ENCODE measurements around the gene MCTP1.

The MCTP1 gene

DNA sequence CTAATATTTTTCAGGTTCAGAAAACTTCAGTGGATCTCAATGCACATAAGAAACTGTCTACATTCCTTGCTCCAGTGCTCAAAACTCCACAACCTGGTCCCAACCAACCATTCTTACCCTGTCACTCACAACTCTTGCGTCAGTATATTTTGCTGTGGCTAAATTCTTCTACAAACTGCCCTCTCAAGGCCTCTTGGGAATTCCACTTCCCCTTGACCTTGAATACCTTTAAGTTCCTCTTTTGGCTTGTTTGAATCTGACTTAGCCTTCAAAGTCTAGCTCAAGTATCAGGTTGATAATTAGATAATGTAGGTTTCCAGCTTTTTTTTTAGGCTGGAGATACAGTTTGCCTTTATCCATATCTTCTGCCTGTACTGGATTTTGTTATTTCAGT, 538.2 kb downstream of the MCTP1 start:
- no peak for FAIRE-seq

DNA sequence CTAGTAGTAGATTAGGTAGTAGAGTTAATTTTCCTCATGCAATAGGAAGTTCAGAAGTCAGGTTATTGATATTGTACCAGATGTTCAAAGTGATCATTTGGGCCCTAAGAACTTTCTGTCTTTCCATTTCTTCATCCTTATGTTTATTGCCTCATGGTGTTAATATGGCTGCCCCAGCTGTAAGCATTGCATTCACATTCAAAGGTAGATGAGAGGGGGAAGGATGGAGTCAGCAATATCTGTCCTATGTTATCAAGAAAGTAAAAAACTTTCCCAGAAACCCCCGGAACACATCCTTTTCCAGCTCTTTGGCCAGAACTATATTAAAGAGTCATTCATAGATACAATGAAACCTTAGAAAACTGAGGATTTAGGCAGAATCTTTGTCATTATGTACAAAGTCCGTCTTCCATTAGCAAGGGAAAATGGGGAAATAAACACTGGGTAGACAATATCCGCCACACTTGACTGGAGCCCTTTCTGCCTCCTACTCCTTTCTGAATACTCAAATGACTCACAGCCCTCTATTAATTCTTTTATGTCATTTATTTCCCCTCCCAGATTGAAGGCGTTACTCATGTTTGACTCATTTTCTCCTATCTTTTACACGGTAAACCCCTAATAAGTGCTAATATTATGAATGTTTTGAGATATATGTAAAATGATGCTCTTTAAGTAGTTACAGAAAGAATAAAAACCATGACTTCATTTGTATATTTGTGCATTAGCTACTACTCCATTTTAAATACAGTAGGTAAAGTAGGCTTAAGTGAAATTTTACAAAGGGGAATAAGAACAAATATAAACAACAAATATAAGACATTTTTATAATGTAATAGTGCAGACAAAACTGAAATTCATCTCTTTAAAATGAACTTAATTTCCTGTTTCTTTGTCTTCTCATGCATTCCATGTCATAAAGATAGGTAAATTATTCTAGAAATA, 538.8 kb downstream of the MCTP1 start:
- FAIRE-seq: no peak

DNA sequence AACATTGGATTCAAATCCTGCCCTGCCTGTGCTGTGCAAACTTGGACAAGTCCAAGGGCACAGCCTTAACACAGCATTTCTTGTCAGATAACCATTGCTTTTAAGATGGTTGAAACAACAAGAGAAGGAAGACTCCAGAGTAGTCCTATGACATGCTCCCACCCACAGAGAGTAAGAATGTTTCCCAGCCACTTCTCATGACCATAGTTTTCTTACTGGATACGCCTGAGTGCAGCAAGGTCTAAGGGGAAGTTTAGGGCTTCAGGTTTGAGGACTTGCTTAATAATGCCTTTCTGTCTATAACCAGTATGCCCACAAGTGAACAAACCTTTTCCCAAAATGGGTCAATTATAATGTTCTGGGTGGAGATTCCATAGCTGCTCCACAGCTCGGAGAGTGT, 540.0 kb downstream of the MCTP1 start:
- FAIRE-seq: no peak

DNA sequence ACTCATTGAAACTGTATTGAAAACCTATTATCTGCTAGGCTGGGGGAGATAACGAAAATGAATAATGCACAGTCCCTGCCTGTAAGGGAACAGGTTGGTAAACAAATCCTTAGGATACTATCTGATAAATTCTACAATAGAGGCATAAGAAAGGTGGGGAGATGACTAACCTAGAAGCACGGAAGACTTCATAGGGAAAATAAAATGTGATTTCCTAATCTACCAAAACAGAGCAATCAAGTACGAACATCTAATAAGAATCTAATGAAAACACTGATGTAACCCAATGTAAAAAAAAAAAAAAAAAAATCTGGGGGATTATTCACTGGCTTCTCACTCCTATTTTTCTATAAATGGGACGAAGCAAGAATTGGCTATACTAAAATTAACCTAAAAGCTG, 542.0 kb downstream of the MCTP1 start:
- FAIRE-seq: no peak

DNA sequence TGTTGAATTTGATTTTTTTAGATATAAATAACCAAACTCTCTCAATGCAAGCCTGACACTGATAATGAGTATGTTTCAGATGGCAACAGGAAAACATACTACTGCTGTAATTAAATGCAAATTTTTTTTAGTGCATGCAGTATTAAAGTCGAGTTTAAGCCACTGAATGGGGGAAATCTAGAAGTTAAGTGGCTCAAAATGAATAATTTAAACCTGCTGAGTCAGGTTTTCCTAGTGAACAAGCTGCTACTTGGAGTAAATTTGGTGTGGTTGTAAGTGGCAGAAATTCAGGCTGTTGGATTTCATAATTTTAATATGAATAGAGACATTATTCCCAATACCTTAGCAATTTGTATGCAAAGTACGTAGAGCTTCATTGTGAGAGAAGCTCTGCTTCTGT, 544.6 kb downstream of the MCTP1 start:
- no peak for FAIRE-seq

DNA sequence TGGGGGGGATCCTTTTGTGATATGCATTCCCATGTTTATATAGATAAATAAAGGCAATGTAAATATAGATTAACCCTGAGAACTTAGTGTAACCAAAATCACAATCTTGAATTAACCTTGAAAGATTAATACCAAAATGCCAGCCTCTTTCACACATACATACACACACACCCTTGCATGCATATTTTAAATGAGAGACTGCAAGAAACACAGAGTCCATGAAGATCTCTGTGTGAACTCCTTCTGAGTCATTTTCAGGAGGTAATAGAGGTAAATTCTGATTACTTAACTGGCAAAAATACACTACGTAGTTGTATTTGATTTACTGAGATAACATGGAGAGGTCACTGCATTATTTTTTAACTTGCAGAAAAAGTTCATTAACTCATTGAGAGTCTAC, 548.4 kb downstream of the MCTP1 start:
- FAIRE-seq: no peak

DNA sequence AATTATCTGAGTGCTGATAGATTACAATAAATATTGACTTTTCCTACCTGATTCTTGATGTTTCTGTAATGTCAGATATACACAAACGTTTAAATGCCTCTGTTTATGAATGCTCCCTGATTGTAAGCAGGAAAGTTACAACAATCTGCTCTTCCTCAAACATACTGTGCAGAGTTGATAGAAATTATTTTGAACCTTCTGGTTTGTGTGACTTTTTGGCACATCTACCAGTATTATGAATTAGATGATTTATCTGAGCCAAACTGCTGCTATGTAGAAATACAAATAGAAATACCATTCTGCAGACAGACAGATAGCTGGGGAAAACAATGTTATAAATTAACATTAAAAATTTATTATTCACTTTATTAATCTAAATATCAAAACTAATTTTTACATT, 553.4 kb downstream of the MCTP1 start:
- FAIRE-seq: no peak

DNA sequence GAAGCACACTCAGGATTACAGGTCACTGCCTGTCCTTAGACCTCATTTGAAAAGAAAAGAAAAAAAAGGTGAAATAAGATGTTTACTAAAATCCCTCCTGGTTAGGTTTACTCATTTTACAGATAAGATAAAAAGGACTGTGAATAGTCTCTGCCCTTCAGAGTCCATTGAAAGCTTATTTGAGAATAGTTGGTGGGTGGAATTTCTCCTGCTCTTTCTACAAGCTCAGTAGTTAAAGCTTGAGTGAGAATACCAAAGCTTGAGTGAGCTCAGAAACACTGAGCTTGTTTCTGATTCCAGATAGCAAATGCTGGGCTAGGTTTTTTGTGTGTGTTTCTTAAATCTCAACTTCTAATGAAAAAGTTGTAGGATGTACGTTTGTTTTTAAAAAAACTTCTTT, 559.8 kb downstream of the MCTP1 start:
- FAIRE-seq: no peak

DNA sequence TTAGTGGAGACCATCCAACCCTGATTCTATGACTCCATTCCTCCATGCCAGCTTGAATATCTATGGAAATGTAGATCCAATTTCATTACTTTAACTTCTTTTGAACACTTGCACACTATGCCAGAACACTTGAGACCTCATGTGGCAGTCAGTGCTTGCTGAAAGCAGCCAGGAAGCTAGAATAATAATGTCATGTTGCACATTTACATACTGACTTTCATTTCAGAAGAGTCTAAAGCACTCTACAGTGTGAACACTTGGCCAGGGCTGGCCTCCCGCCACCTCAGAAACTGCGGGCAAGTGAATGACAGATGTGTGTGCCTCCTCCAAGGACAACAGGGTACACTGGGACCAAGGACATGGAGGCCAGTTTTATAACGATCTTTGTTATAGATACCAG, 569.1 kb downstream of the MCTP1 start:
- no peak for FAIRE-seq

DNA sequence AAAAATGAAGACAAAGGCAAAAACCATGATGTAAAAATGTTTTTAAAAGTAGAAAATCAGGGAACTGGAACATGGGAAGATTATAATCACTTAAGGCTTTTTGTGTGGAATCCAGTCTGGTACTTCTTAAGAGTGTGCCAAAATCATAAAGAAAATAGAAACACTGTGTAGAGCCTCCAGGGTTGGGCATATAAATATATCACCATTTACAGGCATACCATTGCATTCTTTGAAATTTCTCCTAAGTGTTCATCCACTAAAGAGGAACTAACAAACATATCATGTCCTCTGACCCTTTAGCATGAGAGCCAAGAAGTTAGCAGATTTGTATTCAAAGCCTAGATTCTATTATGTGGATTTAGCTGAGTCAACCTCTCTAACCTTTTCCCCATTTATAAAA, 573.1 kb downstream of the MCTP1 start:
- FAIRE-seq: no peak

DNA sequence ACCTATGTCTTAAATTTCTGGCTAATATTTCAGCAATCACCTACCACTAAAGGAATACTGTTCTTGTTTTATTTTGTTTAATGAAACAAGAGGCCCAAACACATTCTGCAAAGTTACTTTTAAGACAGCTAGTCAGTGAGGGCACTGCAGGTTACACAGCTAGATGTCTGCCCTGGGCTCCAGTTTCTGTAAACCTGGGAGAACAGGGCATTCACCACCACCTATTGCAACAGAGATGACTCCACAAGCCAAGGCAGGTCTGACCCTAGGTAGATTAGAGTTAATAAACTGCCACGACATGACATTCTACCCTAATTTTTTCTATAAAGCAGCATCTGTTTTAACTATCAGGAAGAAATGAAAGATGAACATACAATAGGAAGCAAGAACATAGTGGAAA, 575.6 kb downstream of the MCTP1 start:
- no peak for FAIRE-seq

DNA sequence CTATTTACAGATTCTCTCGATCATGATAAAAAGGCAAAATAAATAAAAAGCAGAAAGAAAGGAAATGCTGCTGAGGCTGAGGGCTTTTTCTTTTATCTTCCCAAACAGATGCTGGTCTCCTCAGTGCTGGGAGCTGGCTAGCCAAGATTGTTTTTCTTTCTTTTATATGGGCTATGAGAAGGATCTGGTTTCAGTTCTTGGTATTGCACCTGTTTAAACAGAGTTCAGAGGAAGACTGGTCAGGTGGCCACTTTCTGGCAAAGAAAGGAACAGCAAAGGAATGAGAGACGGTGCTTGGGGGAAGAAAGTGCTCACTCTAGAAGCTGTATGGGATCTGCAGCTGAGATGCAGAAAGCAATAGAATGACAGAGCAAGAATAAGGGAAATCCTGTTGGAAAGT, 577.5 kb downstream of the MCTP1 start:
- no peak for FAIRE-seq

DNA sequence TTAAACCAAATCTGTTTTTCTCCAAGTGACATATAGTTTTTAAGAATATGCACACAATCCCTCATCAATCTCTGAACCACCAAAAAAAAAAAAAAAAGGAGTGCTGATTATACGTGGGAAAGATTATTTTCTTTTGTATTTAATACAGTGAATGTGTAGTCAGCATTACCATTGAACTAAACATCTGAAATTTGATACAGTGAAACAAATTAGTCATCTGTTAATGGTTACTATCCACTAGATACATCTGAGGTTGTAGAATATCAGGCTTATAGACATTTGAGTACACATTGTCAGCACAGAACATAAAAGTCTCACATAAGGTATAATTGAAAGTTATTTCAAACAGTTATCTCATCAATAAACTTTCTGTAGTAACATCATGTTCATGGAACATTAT, 579.5 kb downstream of the MCTP1 start:
- no peak for FAIRE-seq

DNA sequence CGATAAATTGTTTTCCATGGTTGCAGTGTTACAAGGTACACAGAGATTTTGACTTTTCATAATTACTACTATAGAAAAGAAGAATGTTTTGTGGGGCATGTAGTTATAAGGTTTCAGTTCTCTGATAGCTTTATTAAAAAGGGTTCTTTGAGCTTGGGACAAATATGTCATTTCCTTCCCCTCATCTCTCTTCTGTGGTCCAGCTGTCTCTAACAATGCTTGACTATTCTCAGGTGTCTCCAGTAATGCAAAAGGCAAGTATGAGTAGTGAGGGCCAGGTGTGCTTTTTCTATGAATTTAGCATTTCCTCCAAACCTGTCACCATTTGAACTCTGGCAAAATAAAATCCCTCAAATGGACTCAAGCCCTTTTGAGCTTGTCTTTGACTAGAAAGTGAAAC, 582.2 kb downstream of the MCTP1 start:
- no peak for FAIRE-seq

DNA sequence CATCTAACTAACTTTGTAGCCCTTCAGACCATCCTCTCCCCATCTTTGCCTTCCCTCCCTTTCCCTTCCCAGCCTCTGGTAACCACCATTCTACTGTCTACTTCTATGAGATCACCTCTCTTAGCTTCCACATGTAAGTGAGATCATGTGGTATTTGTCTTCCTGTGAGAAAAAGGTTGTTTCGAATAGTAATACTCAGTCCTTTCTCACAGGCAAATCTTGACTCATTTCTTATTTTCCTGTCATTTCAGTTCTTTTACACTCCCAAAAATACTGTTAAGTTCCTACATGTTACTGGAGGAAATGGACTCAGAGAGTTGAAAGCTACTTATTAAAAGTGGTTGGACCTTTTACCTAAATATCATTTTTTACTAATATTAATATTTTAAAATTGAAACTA, 584.3 kb downstream of the MCTP1 start:
- FAIRE-seq: no peak

DNA sequence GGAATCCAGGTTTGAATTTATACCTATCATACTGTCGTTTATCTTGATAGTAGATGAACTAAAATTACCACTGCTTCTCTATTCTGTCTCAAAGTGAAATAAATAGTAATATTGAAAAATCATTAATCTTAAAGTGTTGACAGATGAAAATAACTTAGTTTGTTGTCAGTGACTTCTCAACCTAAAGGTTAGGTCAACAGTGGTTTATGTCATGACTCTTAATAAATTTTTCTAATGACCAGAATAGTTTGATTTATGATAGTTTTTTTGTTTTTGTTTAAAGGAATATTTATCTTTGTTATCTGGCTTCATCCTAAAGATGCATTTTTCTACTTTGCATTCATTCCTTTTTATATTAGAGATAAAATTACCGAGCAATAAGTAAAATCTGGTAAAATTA, 585.3 kb downstream of the MCTP1 start:
- no peak for FAIRE-seq

DNA sequence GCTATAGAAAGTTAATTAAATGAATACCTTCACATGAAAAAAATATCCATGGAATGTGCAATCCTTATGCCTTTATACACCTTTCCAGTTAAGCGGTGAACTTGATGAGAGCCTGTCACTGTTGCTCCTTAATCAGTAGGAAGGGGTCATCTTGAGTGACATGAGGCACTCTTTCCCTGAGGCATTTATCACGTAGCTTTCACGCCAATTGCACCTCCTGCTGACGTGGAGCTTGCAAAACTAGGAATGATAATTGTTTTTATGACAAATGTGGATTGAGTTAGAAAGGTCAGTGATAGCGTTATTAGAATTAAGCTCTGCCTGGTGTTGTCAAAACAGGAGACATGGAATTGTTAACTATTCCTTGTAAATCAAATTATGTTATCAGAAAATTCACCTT, 586.7 kb downstream of the MCTP1 start:
- no peak for FAIRE-seq

DNA sequence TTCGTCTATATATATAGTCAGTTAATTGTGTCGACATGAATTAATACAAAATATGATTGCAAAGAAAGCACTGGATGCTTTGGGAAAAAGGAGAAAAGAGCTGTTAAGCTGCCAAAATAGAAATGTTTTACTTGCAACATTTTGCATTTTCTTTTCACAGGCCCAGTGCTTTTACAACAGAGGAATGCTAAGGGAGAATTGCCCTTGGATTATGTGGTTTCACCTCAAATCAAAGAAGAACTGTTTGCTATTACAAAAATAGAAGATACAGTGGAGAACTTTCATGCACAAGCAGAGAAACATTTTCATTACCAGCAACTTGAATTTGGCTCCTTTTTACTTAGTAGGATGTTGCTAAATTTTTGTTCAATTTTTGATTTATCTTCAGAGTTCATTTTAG, 590.2 kb downstream of the MCTP1 start:
- FAIRE-seq: no peak

DNA sequence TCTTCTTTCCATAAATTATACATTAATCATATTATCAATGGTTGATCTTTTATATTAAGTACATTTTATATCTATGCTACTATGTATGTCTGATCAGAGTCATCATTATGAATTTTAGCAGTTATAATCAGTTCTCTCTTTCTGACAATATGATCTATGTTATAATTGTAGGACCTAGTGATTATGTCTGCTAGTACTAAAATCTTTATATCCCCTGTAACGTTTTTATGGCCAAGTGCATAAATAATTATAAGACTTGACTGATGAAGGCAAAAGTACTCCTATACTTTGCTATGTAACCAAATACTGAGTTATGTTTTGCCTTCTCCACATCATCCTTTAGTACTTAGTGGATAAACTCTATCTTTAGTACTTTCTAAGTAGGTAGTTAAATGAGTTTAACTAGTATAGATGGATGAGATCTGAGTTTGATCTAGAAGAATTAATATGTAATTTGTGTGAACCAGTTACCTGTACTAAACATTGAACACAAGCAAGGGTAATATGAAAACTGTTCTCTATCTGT, 591.0 kb downstream of the MCTP1 start:
- FAIRE-seq: no peak

DNA sequence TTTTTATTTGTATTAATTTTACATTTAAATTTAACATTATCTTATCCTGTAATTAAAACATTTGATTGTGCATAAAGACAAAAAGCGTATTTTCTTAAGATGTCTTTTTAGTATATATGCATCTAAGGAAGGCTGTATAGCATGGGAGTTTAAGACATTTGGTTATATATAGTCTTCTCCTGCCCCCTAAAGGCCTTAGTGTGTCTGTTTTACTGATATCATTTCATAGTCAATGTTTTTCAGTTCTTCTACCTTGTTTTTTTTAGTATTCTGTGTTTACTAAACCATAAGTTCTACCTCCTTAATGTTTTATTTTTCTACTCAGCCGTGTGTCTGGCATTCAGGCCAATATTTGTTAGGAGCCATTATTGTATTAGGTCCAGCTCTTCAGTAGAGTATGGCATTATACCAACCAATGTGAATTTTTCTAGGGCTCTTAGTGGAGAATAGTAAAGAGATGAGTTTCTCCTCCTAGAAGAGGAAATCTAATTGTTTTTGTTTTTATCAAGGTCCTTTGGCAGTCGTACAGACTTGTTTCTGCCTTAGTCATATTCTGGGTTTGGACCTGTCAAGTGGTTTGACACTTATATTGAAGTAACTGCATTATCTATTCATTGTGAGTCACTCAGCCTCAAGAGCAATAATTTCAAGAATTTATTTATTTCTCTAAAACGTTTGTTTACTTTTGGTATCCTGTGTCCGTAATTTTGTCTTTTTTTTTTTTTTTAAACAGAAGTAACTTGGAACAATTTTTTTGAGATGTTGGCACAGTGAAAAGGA, 591.7 kb downstream of the MCTP1 start:
- FAIRE-seq: no peak

DNA sequence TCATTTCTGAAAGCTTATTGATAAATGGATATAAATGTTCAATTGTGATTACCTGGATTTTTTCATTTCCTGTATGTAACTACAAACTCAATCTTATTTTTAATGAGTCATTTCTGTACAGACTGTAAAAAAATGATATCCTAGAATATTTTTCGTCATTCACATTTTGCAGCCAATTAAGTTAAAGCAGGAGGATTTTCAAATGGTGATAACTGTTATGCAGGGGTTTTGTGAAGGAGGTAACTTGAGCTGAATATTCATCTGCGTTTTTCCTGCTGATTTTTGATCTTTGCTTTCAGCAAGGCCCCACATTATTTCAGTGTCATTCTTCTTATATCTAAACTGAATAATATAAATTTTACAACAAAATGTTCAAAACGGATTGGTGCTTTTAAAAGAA, 592.3 kb downstream of the MCTP1 start:
- FAIRE-seq: peak; percentile 94

DNA sequence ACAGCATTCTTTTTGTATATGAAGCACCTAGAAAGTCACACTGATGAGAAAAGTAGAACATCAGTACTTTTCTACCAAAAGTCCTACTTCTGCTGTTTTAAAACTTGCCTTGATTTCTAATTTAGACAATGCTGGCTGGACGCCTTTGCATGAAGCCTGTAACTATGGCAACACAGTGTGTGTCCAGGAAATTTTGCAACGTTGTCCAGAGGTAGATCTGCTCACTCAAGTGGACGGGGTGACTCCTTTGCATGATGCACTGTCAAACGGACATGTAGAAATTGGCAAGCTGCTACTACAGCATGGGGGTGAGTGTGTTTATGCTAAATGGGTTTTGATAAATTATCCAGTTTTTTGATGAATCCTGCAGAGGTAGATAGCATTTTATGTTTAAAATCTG, 592.9 kb downstream of the MCTP1 start:
- FAIRE-seq: no peak

DNA sequence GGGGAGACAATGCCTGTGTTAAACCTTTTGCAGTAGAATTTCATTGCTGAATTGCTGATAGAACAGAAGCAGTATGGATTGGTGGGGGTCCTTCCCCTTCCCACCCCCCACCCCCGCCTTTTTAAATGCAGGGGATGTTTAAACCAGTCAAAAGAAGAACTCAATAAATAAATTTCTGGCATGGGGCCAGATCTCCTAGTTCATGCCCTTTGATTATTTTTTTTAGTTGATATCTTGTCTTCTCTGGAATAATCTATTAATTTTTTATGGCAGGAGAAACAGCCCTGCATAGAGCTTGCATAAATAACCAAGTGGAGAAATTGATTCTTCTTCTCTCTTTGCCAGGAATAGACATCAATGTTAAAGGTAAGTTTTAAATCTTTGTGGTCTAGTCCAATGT, 593.6 kb downstream of the MCTP1 start:
- no peak for FAIRE-seq

DNA sequence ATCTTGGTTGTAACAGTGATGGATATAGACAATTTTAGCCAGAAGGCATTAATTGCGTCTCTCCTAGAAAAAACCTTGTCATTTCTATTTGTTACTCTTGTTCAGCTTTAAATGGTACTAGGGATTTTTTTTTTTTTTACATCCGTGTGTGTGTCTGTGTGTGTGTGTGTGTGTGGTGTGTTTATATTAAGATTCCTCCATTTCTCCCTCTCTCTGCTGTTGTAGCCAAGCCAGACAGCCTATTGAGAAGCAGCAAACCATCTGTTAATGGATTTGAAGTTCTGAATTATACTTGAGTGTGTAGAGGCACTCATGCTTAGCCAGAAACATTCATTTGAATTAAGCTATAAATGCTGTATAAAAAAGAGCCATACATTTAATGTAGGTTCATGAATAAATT, 594.1 kb downstream of the MCTP1 start:
- no peak for FAIRE-seq

All from islet of Langerhans (tissue), 1 donor.